ENCODE data around the gene CTNNA1. TPM values are rescaled to one million over a fixed set of nuclear protein-coding genes. Genes with fewer than 3 reads are reported as not detected.

The CTNNA1 gene
- polyA plus RNA-seq, 1 donor (not counting 4 experiments of a cell fraction or from before 2014, with no cell fraction given), result 119 TPM

DNA sequence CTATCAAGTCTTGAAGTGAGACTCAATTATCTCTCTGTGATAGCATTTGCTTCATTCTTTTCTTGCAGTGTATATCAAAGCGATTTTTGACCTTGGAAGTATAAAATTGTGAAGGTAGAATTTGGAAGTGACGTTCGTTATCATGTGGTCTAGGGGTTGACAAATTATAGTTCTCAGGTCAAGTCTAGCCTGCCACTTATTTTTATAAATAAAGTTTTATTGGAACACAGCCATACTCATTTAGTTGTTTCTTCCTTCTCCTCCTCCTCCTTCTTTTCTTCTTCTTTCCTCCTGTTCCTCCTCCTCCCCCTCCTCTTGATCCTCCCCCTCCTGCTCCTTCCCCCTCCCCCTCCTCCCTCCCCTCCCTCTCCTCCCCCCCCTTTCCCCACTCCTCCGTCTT is 83.9 kb downstream of the CTNNA1 start:
- Histone ChIP-seq H3K36me3 (ENCODE audit: control insufficient read depth in 2 of 2, extremely low read depth in 1 of 2, insufficient read depth in 2 of 2, low read length in 2 of 2) (peaks cover 1 to 3% of the 10 kb centered on the region in 2 experiments), H2AFZ (ENCODE audit: control insufficient read depth, low read length) (no peak overlapping the region), H3K27ac (ENCODE audit: control insufficient read depth, insufficient read depth, low read length) (no peak overlapping the region), H3K27me3 (ENCODE audit: control insufficient read depth, extremely low read depth, insufficient read depth, low read length) (no peaks in the 10 kb centered on the region), H3K4me2 (ENCODE audit: control insufficient read depth, extremely low read depth, insufficient read depth, low read depth, low read length) (no peak overlapping the region), H3K79me2 (ENCODE audit: control insufficient read depth, insufficient read depth, low read length) (peaks cover 85% of the 10 kb centered on the region), H4K20me1 (ENCODE audit: control insufficient read depth, extremely low read depth, insufficient read depth, low read length) (peaks cover 2% of the 10 kb centered on the region), H3K9ac (ENCODE audit: control insufficient read depth, extremely low read depth, insufficient read depth, low read length) (no peak overlapping the region), H3K9me3 (ENCODE audit: control insufficient read depth, low read depth, low read length) (no peaks in the 10 kb centered on the region), H3K4me3 (ENCODE audit: control insufficient read depth in 2 of 3, extremely low read depth in 1 of 3, insufficient read depth in 2 of 3, low read depth in 1 of 3, low read length in 3 of 3) (no peak overlapping the region), H3K9me1 (ENCODE audit: control insufficient read depth, extremely low read depth, insufficient read depth, low read length) (no peaks in the 10 kb centered on the region), H3K4me1 (ENCODE audit: control insufficient read depth, extremely low read depth, insufficient read depth, low read length) (no peaks in the 10 kb centered on the region)
- dilution Hi-C loops (cut with MboI; ENCODE audit: extremely low pct_ligation_motif_present, low sequenced_read_pairs), result no loop called here
- FAIRE-seq, result no peak
- no peak for DNase-seq (ENCODE audit: low read depth, low spot score)
- no peak for TF ChIP-seq CTCF (optimal IDR thresholded peaks at IDR 0.05 in 1 of 3, IDR thresholded peaks at IDR 0.05 in 1 of 3, conservative IDR thresholded peaks at IDR 0.05 in 1 of 3; ENCODE audit: extremely low read depth in 1 of 3, insufficient read depth in 2 of 3, low read length in 3 of 3)
- TF ChIP-seq EZH2 (IDR thresholded peaks at IDR 0.05; ENCODE audit: low read length), result no peak

GRCh38 chr5:138840103-138840502 is 86.9 kb downstream of the CTNNA1 start:
- Histone ChIP-seq H3K4me1 (ENCODE audit: control insufficient read depth, extremely low read depth, insufficient read depth, low read length) (peaks cover 20% of the 10 kb centered on the region), H4K20me1 (ENCODE audit: control insufficient read depth, extremely low read depth, insufficient read depth, low read length) (no peaks in the 10 kb centered on the region), H3K4me2 (ENCODE audit: control insufficient read depth, extremely low read depth, insufficient read depth, low read depth, low read length) (no peak overlapping the region), H3K9ac (ENCODE audit: control insufficient read depth, extremely low read depth, insufficient read depth, low read length) (no peak overlapping the region), H3K27me3 (ENCODE audit: control insufficient read depth, extremely low read depth, insufficient read depth, low read length) (no peaks in the 10 kb centered on the region), H3K36me3 (ENCODE audit: control insufficient read depth in 2 of 2, extremely low read depth in 1 of 2, insufficient read depth in 2 of 2, low read length in 2 of 2) (no peaks in the 10 kb centered on the region), H2AFZ (ENCODE audit: control insufficient read depth, low read length) (no peak overlapping the region), H3K9me1 (ENCODE audit: control insufficient read depth, extremely low read depth, insufficient read depth, low read length) (no peaks in the 10 kb centered on the region), H3K4me3 (ENCODE audit: control insufficient read depth in 2 of 3, extremely low read depth in 1 of 3, insufficient read depth in 2 of 3, low read depth in 1 of 3, low read length in 3 of 3) (no peak overlapping the region), H3K27ac (ENCODE audit: control insufficient read depth, insufficient read depth, low read length) (no peak overlapping the region), H3K9me3 (ENCODE audit: control insufficient read depth, low read depth, low read length) (no peaks in the 10 kb centered on the region), H3K79me2 (ENCODE audit: control insufficient read depth, insufficient read depth, low read length) (peaks cover 67% of the 10 kb centered on the region)
- dilution Hi-C loops (cut with MboI; ENCODE audit: extremely low pct_ligation_motif_present, low sequenced_read_pairs), result no loop called here
- DNase-seq (ENCODE audit: low read depth, low spot score), result no peak
- no peak for TF ChIP-seq CTCF (optimal IDR thresholded peaks at IDR 0.05 in 1 of 3, IDR thresholded peaks at IDR 0.05 in 1 of 3, conservative IDR thresholded peaks at IDR 0.05 in 1 of 3; ENCODE audit: extremely low read depth in 1 of 3, insufficient read depth in 2 of 3, low read length in 3 of 3)
- no peak for TF ChIP-seq EZH2 (IDR thresholded peaks at IDR 0.05; ENCODE audit: low read length)
- no peak for FAIRE-seq

All from keratinocyte (primary cell).